ENCODE measurements around the gene ACSS2.

- TF ChIP-seq CTCF (IDR thresholded peaks at IDR 0.05) (no peak), POLR2A (IDR thresholded peaks at IDR 0.05) (no peak)
Measured at GRCh38 chr20:34862724-34863123, 13.7 kb upstream of the ACSS2 start.
